GM19395 (cell line): Measurements from ENCODE around the gene PREX1.
"Not testable (repeated sequence)": the region's sequence is repeated elsewhere in the genome, so short reads cannot be mapped to it uniquely, and the experiment has no call there.

Experiments used
- ATAC-seq: cut with Tn5 transposase; IDR thresholded peaks from one replicate; pipeline ENCODE4 v1.9.1; 2021; ENCODE audit warnings: mild to moderate bottlenecking, moderate library complexity; ENCODE audit not compliant: unreplicated experiment

The PREX1 gene

GRCh38 chr20:48846516-48847492 lies 19.0 kb upstream of the PREX1 start:
- ATAC-seq: peak; percentile 92

DNA sequence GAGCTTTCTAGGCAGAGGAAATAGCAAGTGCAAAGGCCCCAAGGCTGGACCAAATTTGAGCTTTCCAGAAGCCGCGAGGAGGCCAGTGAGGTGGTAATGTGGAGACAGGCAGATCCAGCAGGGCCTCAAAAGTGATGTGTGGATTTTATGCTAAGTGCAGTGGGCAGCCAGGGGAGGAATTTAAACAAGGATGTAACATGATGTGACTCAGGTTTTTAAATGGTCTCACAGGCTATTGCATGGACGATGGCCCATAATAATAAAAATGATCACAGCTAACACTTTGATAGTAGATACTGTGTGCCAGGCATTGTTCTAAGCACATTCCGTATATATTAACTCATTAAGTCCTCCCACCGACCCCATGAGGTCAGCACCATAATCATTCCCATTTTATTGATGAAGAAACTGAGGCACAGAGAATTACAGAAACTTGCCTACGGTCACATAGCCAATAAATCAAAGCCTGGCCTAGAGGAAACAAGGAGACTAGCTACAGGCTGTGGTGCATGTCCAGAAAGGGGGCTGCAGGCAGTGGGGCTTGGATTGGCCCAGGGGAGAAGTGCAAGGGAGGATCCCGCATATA lies 18.0 kb upstream of the PREX1 start:
- ATAC-seq: no peak

DNA sequence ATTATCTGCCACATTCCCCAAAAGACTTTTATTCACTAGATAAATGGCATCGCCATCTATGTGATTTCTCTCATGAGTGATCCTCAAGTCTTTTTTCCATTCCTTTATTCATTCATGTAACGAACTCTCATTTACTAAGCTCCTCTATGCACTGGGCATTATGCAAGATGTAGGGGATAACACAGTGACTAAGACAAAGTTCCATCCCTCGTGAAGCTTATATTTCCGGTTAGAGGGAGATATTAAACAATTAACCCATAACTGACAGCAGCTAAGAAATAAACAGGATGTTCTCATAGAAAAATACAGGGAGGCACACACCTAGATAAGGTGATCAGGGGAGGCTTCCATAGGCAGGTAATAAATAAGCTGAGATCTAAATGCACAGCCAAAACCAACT lies 17.2 kb upstream of the PREX1 start:
- no peak for ATAC-seq

DNA sequence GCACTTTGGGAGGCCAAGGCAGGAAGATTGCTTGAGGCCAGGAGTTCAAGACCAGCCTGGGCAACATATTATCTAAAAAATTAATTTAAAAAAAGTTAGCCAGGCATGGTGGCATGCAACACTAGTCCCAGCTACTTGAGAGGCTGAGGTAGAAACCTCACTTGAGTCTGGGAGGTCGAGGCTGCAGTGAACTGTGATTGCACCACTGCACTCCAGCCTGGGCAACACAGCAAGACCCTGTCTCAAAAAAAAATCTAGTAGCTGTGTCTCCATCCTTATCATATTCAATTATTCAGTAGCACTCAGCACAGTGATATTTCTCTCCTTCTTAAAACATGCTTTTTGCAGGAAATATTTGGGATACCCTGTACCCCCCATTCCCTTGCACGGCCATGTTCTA lies 16.1 kb upstream of the PREX1 start:
- not testable (repeated sequence) for ATAC-seq

DNA sequence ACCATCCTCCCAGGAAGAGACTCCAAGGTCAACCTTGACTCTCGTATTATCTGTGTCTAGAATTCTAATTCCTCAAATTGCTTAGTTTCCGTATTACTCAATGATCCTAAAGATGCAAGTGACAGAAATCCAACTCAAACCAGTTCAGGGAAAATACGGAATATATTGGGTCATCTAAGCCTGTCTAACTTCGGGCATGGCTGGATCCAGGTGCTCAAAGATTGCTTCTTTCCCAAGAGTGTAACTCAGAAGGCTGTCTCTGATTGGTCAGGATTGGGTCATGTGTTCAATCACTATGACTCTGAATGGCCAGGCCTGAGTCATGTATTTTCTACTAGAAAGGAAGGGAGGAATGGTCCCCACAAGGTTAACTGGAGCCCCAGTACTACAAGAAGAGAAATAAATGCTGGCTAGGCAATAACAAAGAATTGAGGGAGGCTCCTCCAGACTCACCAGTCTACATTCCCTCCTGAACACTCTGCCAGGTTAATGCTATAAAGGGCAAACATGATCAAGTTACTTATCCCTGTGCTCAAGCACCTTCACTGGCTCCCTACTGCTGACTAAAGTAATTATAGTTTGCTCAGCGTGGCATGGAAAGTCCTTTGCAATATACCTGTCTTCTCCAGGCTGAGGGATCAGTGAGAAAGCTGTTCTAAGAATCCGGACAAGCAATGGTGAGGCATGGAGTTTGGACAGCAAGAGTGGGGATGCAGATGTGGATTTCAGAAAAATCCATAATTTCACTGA lies 15.4 kb upstream of the PREX1 start:
- no peak for ATAC-seq

DNA sequence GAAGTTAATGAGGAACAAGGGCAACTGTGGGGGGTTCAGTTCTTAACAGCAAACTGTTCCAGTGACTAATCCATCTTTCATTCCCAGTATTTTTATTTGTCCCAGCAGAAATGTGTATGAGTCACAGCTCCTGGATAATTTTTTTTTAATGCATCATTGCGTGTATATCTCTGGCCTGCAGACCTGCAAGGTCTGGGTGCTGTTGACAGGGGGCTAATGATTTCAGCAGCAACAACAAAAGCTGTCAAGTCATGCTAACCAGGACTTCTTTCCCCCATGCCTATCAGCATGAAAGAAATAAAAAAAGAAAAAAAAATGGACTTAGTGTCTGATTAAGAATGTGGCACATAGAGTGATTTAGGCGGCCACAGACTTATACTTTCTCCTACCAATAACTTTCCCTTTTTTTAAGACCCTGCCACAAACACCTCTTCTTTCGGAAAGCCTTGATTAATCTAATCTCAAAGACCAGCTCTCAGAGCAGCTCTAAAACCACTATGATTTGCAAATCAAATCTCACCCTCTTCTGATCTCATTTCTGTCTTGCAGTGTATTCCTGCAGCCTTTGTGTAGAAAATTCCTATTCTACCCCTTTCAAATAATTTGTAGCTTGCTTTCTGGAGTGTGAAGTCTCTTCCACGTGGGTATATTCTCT lies 14.2 kb upstream of the PREX1 start:
- ATAC-seq: no peak

GRCh38 chr20:48841196-48841874 lies 13.5 kb upstream of the PREX1 start:
- ATAC-seq: no peak

- ATAC-seq: no peak
These were observed 11.5 kb upstream of the PREX1 start for GRCh38 chr20:48839154-48839917.

- ATAC-seq: no peak
These were observed 9.2 kb upstream of the PREX1 start for GRCh38 chr20:48837014-48837413.

DNA sequence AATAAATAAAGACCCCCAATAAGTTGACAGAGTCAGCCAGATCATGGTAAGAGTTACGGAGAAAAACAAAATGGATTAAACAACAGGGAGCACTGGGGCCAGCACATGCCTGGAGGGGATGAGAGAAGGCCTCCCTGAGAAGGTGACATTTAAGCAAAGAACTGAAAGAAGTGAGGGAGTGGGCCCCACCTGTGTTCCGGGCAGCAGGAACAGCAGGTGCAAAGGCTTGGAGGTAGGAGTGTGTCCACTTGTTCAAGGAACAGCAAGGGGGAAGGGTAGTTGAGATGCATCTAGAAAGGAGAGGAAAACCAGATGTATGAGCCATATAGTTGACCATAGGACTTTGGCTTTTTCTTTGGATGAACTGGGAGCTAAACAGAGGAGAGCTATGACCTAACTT lies 7.6 kb upstream of the PREX1 start:
- no peak for ATAC-seq

GRCh38 chr20:48834278-48834677 lies 6.5 kb upstream of the PREX1 start:
- ATAC-seq: no peak

- ATAC-seq: no peak
These were observed 4.6 kb upstream of the PREX1 start for GRCh38 chr20:48832405-48832730.

- ATAC-seq: no peak
These were observed 4.1 kb upstream of the PREX1 start for GRCh38 chr20:48831718-48832404.

DNA sequence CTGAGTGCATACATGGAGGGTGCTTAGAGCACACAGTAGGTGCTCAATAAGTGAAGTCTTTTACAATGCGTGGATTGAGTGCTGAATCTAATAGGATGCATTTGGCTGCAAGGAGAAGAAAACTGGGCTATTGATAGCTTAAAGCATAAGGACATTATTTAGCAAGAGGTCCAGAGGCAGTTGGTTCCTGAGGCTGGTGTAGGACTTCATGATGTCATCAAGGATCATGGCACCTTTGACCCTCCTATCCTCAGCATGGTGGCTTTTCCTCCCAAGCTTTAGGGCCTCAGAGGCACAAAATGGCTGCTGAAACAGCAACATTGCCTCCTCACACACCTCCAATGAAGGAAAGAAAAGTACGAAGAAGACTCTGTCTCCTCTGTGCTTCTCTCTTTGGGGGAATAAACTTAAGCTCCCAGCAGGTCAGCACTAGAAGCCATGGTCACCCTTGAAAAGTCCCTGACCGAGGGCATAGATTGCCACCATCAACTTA lies 3.1 kb upstream of the PREX1 start:
- no peak for ATAC-seq

DNA sequence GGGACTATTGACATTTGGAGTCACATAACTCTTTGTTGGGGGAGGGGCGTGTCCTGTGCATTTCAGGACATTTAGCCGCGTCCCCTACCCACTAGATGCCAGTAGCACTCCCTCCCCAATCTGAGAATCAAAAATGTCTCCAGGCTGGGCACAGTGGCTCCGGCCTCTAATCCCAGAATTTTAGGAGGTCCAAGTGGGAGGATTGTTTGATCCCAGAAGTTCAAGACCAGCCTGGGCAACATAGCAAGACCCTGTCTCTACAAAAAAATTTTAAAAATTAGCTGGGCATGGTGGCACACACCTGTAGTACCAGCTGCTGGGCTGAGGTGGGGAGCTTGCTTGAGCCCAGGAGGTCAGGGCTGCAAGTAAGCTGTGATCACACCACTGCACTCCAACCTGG lies 2.1 kb upstream of the PREX1 start:
- ATAC-seq: no peak

- no peak for ATAC-seq
These were observed 1.1 kb upstream of the PREX1 start for GRCh38 chr20:48828734-48829460.

- peak; percentile 24 for ATAC-seq
These were observed 672 bp downstream of the PREX1 start for GRCh38 chr20:48826883-48827771.

DNA sequence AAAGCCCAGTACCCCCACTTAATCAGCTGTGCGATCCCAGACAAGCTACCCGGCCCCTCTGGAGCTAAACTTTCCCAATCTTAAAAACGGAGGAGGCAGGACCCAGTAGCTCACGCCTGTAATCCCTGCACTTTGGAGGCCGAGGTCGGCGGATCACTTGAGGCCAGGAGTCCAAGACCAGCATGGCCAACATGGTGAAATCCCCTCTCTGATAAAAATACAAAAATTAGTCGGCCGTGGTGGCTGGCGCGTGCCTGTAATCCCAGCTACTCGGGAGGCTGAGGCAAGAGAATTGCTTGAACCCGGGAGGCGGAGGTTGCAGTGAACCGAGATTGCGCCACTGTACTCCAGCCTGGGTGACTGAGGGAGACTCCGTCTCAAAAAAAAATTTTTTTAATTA lies 1.3 kb downstream of the PREX1 start:
- ATAC-seq: not testable (repeated sequence)
